22Rv1 (cell line): ENCODE results near the gene DLL1.

Experiments used
- CTCF ChIP-seq: fragments of 450-650 bp; IDR thresholded peaks from 2 replicates; pipeline ENCODE4 v1.5.1; 2017; ENCODE audit warnings: mild to moderate bottlenecking
- ZFX ChIP-seq: fragments of 450-650 bp; IDR thresholded peaks from 2 replicates; pipeline ENCODE4 v1.6.1; 2017; ENCODE audit warnings: antibody characterized with exemption, borderline replicate concordance

- TF ChIP-seq CTCF (no peak), ZFX (no peak)
Observed at GRCh38 chr6:170291271-170292110, 613 bp upstream of the DLL1 start.
